ENCODE results near the gene FLVCR2.
"Not testable (repeated sequence)": the region's sequence is repeated elsewhere in the genome, so short reads cannot be mapped to it uniquely, and the experiment has no call there.

The FLVCR2 gene

GRCh38 chr14:75661499-75661814 is 83.0 kb downstream of the FLVCR2 start:
- peak overlapping the region; percentile 88 for H3K4me3 ChIP-seq (ENCODE audit: low read depth, low read length)

GRCh38 chr14:75662966-75663365 is 84.5 kb downstream of the FLVCR2 start:
- Histone ChIP-seq H3K4me3 (ENCODE audit: low read depth, low read length) (no peak overlapping the region), H3K4me1 (ENCODE audit: control insufficient read depth, insufficient read depth, low read length) (peaks cover 6% of the 10 kb centered on the region), H3K27me3 (ENCODE audit: control insufficient read depth, insufficient read depth, low read length) (no peaks in the 10 kb centered on the region), H3K36me3 (ENCODE audit: control insufficient read depth, insufficient read depth, low read length) (peaks cover 17% of the 10 kb centered on the region), H3K9ac (ENCODE audit: low read length) (no peak overlapping the region), H3K9me3 (ENCODE audit: control insufficient read depth, insufficient read depth, low read depth, low read length) (no peaks in the 10 kb centered on the region), H3K27ac (ENCODE audit: low read depth, low read length) (no peak overlapping the region)

More at GRCh38 chr14:75661499-75661814, 83.0 kb downstream of the FLVCR2 start:
- Histone ChIP-seq H3K27me3 (ENCODE audit: control insufficient read depth, insufficient read depth, low read length) (no peaks in the 10 kb centered on the region), H3K4me1 (ENCODE audit: control insufficient read depth, insufficient read depth, low read length) (peaks cover 6% of the 10 kb centered on the region), H3K9ac (ENCODE audit: low read length) (peak overlapping the region; percentile 59), H3K9me3 (ENCODE audit: control insufficient read depth, insufficient read depth, low read depth, low read length) (no peaks in the 10 kb centered on the region), H3K27ac (ENCODE audit: low read depth, low read length) (peak overlapping the region; percentile 26; the same call in 1 of the 2 replicates), H3K36me3 (ENCODE audit: control insufficient read depth, insufficient read depth, low read length) (peaks cover 28% of the 10 kb centered on the region)

- H3K9me3 ChIP-seq (ENCODE audit: control insufficient read depth, insufficient read depth, low read depth, low read length) = no peaks in the 10 kb centered on the region
- no peak overlapping the region for H3K4me3 ChIP-seq (ENCODE audit: low read depth, low read length)
- peaks cover 34% of the 10 kb centered on the region for H3K36me3 ChIP-seq (ENCODE audit: control insufficient read depth, insufficient read depth, low read length)
- no peak overlapping the region for H3K9ac ChIP-seq (ENCODE audit: low read length)
- peaks cover 3% of the 10 kb centered on the region; the same call in 1 of the 2 replicates for H3K4me1 ChIP-seq (ENCODE audit: control insufficient read depth, insufficient read depth, low read length)
- no peak overlapping the region for H3K27ac ChIP-seq (ENCODE audit: low read depth, low read length)
- H3K27me3 ChIP-seq (ENCODE audit: control insufficient read depth, insufficient read depth, low read length) = no peaks in the 10 kb centered on the region
Observed at GRCh38 chr14:75667099-75667765, 88.8 kb downstream of the FLVCR2 start.

GRCh38 chr14:75672605-75673192 is 94.3 kb downstream of the FLVCR2 start:
- Histone ChIP-seq H3K27me3 (ENCODE audit: control insufficient read depth, insufficient read depth, low read length) (no peaks in the 10 kb centered on the region), H3K9me3 (ENCODE audit: control insufficient read depth, insufficient read depth, low read depth, low read length) (no peaks in the 10 kb centered on the region), H3K4me3 (ENCODE audit: low read depth, low read length) (no peak overlapping the region), H3K36me3 (ENCODE audit: control insufficient read depth, insufficient read depth, low read length) (peaks cover 22% of the 10 kb centered on the region), H3K27ac (ENCODE audit: low read depth, low read length) (no peak overlapping the region), H3K4me1 (ENCODE audit: control insufficient read depth, insufficient read depth, low read length) (no peaks in the 10 kb centered on the region), H3K9ac (ENCODE audit: low read length) (no peak overlapping the region)

GRCh38 chr14:75673345-75674035 is 95.1 kb downstream of the FLVCR2 start:
- no peak overlapping the region for H3K27ac ChIP-seq (ENCODE audit: low read depth, low read length)
- H3K9me3 ChIP-seq (ENCODE audit: control insufficient read depth, insufficient read depth, low read depth, low read length) = no peaks in the 10 kb centered on the region
- H3K27me3 ChIP-seq (ENCODE audit: control insufficient read depth, insufficient read depth, low read length) = no peaks in the 10 kb centered on the region
- peaks cover 24% of the 10 kb centered on the region for H3K36me3 ChIP-seq (ENCODE audit: control insufficient read depth, insufficient read depth, low read length)
- H3K4me1 ChIP-seq (ENCODE audit: control insufficient read depth, insufficient read depth, low read length) = no peaks in the 10 kb centered on the region
- no peak overlapping the region for H3K9ac ChIP-seq (ENCODE audit: low read length)
- no peak overlapping the region for H3K4me3 ChIP-seq (ENCODE audit: low read depth, low read length)

GRCh38 chr14:75675265-75675960 is 97.0 kb downstream of the FLVCR2 start:
- Histone ChIP-seq H3K36me3 (ENCODE audit: control insufficient read depth, insufficient read depth, low read length) (peaks cover 6% of the 10 kb centered on the region), H3K27ac (ENCODE audit: low read depth, low read length) (no peak overlapping the region)

GRCh38 chr14:75685910-75686309 is 107.5 kb downstream of the FLVCR2 start:
- H3K4me3 ChIP-seq (ENCODE audit: low read depth, low read length) = no peak overlapping the region
- no peak overlapping the region for H3K27ac ChIP-seq (ENCODE audit: low read depth, low read length)
- H3K36me3 ChIP-seq (ENCODE audit: control insufficient read depth, insufficient read depth, low read length) = peaks cover 43% of the 10 kb centered on the region
- no peaks in the 10 kb centered on the region for H3K27me3 ChIP-seq (ENCODE audit: control insufficient read depth, insufficient read depth, low read length)
- no peak overlapping the region for H3K9ac ChIP-seq (ENCODE audit: low read length)
- H3K4me1 ChIP-seq (ENCODE audit: control insufficient read depth, insufficient read depth, low read length) = no peaks in the 10 kb centered on the region
- H3K9me3 ChIP-seq (ENCODE audit: control insufficient read depth, insufficient read depth, low read depth, low read length) = no peaks in the 10 kb centered on the region

More at GRCh38 chr14:75675265-75675960, 97.0 kb downstream of the FLVCR2 start:
- Histone ChIP-seq H3K9me3 (ENCODE audit: control insufficient read depth, insufficient read depth, low read depth, low read length) (no peaks in the 10 kb centered on the region), H3K9ac (ENCODE audit: low read length) (no peak overlapping the region), H3K27me3 (ENCODE audit: control insufficient read depth, insufficient read depth, low read length) (no peaks in the 10 kb centered on the region), H3K4me3 (ENCODE audit: low read depth, low read length) (no peak overlapping the region), H3K4me1 (ENCODE audit: control insufficient read depth, insufficient read depth, low read length) (no peaks in the 10 kb centered on the region)

- no peak overlapping the region for H3K27ac ChIP-seq (ENCODE audit: low read depth, low read length)
- H3K9me3 ChIP-seq (ENCODE audit: control insufficient read depth, insufficient read depth, low read depth, low read length) = peaks cover 2% of the 10 kb centered on the region; the same call in 1 of the 2 replicates
- no peak overlapping the region for H3K9ac ChIP-seq (ENCODE audit: low read length)
- peaks cover 49% of the 10 kb centered on the region for H3K36me3 ChIP-seq (ENCODE audit: control insufficient read depth, insufficient read depth, low read length)
- no peak overlapping the region for H3K4me3 ChIP-seq (ENCODE audit: low read depth, low read length)
- no peaks in the 10 kb centered on the region for H3K4me1 ChIP-seq (ENCODE audit: control insufficient read depth, insufficient read depth, low read length)
- no peaks in the 10 kb centered on the region for H3K27me3 ChIP-seq (ENCODE audit: control insufficient read depth, insufficient read depth, low read length)
Observed at GRCh38 chr14:75689012-75689411, 110.6 kb downstream of the FLVCR2 start.

- Histone ChIP-seq H3K4me3 (ENCODE audit: low read depth, low read length) (no peak overlapping the region), H3K27me3 (ENCODE audit: control insufficient read depth, insufficient read depth, low read length) (no peaks in the 10 kb centered on the region), H3K4me1 (ENCODE audit: control insufficient read depth, insufficient read depth, low read length) (no peaks in the 10 kb centered on the region), H3K27ac (ENCODE audit: low read depth, low read length) (no peak overlapping the region), H3K36me3 (ENCODE audit: control insufficient read depth, insufficient read depth, low read length) (peaks cover 52% of the 10 kb centered on the region), H3K9me3 (ENCODE audit: control insufficient read depth, insufficient read depth, low read depth, low read length) (peaks cover 8% of the 10 kb centered on the region), H3K9ac (ENCODE audit: low read length) (no peak overlapping the region)
Observed at GRCh38 chr14:75690010-75690409, 111.6 kb downstream of the FLVCR2 start.

- not testable (repeated sequence) for H3K27ac ChIP-seq (ENCODE audit: low read depth, low read length)
- peaks cover 63% of the 10 kb centered on the region for H3K36me3 ChIP-seq (ENCODE audit: control insufficient read depth, insufficient read depth, low read length)
Observed at GRCh38 chr14:75695025-75695424, 116.6 kb downstream of the FLVCR2 start.

GRCh38 chr14:75697386-75697785 is 119.0 kb downstream of the FLVCR2 start:
- H3K36me3 ChIP-seq (ENCODE audit: control insufficient read depth, insufficient read depth, low read length) = peaks cover 58% of the 10 kb centered on the region

More at GRCh38 chr14:75695025-75695424, 116.6 kb downstream of the FLVCR2 start:
- H3K9me3 ChIP-seq (ENCODE audit: control insufficient read depth, insufficient read depth, low read depth, low read length) = peaks cover 11% of the 10 kb centered on the region
- H3K4me1 ChIP-seq (ENCODE audit: control insufficient read depth, insufficient read depth, low read length); H3K4me3 ChIP-seq (ENCODE audit: low read depth, low read length); H3K27me3 ChIP-seq (ENCODE audit: control insufficient read depth, insufficient read depth, low read length); H3K9ac ChIP-seq (ENCODE audit: low read length): not testable (repeated sequence)

More at GRCh38 chr14:75697386-75697785, 119.0 kb downstream of the FLVCR2 start:
- Histone ChIP-seq H3K4me3 (ENCODE audit: low read depth, low read length) (no peak overlapping the region), H3K27me3 (ENCODE audit: control insufficient read depth, insufficient read depth, low read length) (no peaks in the 10 kb centered on the region), H3K9me3 (ENCODE audit: control insufficient read depth, insufficient read depth, low read depth, low read length) (peaks cover 11% of the 10 kb centered on the region), H3K9ac (ENCODE audit: low read length) (no peak overlapping the region), H3K4me1 (ENCODE audit: control insufficient read depth, insufficient read depth, low read length) (peaks cover 3% of the 10 kb centered on the region; the same call in 1 of the 2 replicates), H3K27ac (ENCODE audit: low read depth, low read length) (no peak overlapping the region)

Measured in HUES6 (cell line).